Bronchial epithelial cell (primary cell): ENCODE results near the gene KCTD16. TPM values are rescaled to one million over a fixed set of nuclear protein-coding genes. Genes with fewer than 3 reads are reported as not detected.

ENCODE experiments used
- DNase-seq: peaks from one replicate; pipeline ENCODE4 v3.0.0-alpha.2; 2010; ENCODE audit warnings: low read depth
- FAIRE-seq: peaks from 2 replicates; lab custom pipeline; 2011; peaks lifted over from hg19 to GRCh38; lab: Jason Lieb, UNC
- H3K27me3 ChIP-seq: 2 replicates; pipeline ENCODE4 v1.5.1; 2011; ENCODE audit warnings: low read length; ENCODE audit not compliant: control insufficient read depth, insufficient read depth
- H3K36me3 ChIP-seq: 2 replicates; pipeline ENCODE4 v1.5.1; 2011; ENCODE audit warnings: low read length; ENCODE audit not compliant: control insufficient read depth, insufficient read depth
- H3K4me3 ChIP-seq: 2 replicates; pipeline ENCODE4 v1.5.1; 2011; ENCODE audit warnings: mild to moderate bottlenecking, low read depth, low read length, control low read depth
- total RNA-seq: library from RNA; depleted of rRNA; stranded (reverse); fragments of >200 nt; gene quantifications from 2 replicates; pipeline ENCODE4 v1.2.1, GENCODE V29; 2014
- TF ChIP-seq, protein P1 (sequence below): IDR thresholded peaks from 2 replicates; pipeline ENCODE4 v1.5.1; 2011; ENCODE audit warnings: mild to moderate bottlenecking, moderate library complexity, low read length, control low read depth, inconsistent platforms; ENCODE audit not compliant: insufficient read depth, severe bottlenecking

The KCTD16 gene
- total RNA-seq, 1 donor from 2014 or later = under 0.01 TPM

DNA sequence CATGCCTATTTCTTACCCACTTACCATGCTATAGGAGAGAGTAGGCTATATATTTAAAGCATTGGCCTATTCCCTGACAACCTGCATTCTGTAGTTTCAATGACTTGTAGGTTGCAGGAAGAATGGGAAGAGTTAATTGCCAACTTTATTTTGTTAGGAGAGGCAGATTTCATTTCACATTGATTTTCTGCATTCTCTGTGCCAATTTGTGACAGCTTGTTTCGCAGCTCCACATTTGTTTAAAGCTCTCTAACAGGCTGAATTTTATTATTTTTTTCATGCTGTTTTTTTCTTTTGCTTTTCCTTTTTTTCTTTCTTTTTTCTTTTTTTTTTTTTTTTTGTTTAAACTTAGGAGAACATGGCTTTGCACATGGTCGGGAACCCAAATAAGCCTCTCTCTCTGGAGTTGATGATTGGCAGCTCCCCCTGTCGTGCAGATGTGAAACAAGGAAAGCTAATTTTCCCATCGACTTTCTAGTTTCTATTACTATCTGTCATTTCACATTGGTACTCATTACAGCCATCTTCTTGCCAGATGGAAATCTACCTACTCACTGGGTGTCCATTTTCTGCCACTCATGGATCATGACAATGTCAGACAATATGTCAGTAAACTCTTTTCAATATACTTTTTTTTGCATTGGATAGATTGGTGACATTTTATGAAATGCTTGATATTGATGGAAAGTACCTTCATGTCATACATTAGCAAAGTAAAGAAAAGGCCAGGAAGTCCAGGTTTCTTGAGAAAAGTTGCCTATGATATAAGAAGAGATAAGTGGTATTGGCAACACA lies 223.2 kb downstream of the KCTD16 start:
- TF ChIP-seq, protein P1, sequence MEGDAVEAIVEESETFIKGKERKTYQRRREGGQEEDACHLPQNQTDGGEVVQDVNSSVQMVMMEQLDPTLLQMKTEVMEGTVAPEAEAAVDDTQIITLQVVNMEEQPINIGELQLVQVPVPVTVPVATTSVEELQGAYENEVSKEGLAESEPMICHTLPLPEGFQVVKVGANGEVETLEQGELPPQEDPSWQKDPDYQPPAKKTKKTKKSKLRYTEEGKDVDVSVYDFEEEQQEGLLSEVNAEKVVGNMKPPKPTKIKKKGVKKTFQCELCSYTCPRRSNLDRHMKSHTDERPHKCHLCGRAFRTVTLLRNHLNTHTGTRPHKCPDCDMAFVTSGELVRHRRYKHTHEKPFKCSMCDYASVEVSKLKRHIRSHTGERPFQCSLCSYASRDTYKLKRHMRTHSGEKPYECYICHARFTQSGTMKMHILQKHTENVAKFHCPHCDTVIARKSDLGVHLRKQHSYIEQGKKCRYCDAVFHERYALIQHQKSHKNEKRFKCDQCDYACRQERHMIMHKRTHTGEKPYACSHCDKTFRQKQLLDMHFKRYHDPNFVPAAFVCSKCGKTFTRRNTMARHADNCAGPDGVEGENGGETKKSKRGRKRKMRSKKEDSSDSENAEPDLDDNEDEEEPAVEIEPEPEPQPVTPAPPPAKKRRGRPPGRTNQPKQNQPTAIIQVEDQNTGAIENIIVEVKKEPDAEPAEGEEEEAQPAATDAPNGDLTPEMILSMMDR = no peak
- DNase-seq = no peak
- no peak overlapping the region for H3K4me3 ChIP-seq
- FAIRE-seq = no peak
- H3K27me3 ChIP-seq = no peaks in the 10 kb centered on the region
- H3K36me3 ChIP-seq = no peaks in the 10 kb centered on the region

DNA sequence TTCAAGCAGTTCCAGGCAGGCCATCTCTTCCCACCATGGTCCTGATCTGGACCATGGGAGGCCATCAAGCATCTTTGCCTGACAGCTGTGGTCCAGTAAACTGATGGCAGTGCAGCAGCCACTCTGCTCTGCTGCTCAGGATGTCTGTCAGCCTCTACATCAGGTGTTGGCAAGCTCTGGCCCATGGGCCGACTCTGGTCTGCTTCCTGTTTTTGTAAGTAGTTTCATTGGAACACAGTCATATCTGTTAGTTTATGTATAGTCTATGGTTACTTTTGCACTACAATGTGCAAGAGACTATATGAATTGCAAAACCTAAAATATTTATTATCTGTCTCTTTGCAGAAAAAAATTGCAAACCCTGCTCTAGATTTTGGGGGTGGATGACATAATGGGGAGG lies 225.0 kb downstream of the KCTD16 start:
- no peak overlapping the region for H3K4me3 ChIP-seq
- TF ChIP-seq, protein P1 = no peak
- no peaks in the 10 kb centered on the region for H3K36me3 ChIP-seq
- no peaks in the 10 kb centered on the region for H3K27me3 ChIP-seq
- FAIRE-seq (no peak), DNase-seq (no peak)

DNA sequence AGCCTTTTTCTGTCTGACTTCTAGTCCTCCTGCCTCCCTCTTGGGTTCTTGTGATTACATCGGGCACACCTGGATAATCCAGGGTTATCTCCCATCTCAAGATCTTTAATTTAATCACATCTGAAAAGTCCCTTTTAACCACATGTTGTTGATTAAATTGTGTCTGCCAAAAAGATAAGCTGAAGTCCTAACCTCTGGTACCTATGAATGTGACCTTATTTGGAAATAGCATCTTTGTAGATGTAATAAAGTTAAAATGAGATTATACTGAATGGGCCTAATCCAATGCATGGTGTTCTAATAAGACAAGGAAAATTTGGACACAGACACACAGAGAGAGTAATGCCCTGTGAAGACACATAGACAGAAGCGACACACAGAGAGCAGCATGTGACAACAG lies 232.4 kb downstream of the KCTD16 start:
- no peak for DNase-seq
- Histone ChIP-seq H3K27me3 (no peaks in the 10 kb centered on the region), H3K36me3 (no peaks in the 10 kb centered on the region), H3K4me3 (no peak overlapping the region)
- no peak for FAIRE-seq
- TF ChIP-seq, protein P1 = no peak

DNA sequence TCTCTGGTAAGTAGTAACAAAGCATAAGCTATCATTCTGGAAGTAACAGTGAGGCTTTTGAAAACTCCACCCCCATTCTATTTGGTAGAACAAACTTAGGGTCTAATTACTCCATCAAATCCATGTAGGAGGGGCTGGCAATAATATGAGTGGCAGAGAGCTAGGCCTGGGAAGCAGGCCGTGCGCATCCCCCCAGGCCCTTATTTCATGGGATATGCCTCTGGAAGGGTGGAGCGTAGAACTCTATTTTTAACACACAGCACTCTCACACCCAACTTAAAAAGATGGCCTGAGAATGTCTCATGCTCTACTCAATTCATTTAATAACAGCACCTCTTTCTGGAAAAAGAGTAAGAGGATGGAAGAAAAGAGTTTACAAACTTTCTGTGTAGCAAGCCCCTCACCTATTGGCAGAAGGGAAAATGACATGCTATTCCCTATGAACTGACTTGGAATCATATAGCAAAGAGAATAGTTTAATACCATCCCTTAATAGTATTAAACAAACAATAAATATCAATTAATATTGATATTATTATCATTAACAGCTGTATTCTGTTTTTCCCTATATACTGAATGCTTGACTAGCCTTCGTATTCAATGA lies 233.2 kb downstream of the KCTD16 start:
- no peak for FAIRE-seq
- Histone ChIP-seq H3K4me3 (no peak overlapping the region), H3K36me3 (no peaks in the 10 kb centered on the region), H3K27me3 (no peaks in the 10 kb centered on the region)
- TF ChIP-seq, protein P1 = no peak
- DNase-seq = no peak

DNA sequence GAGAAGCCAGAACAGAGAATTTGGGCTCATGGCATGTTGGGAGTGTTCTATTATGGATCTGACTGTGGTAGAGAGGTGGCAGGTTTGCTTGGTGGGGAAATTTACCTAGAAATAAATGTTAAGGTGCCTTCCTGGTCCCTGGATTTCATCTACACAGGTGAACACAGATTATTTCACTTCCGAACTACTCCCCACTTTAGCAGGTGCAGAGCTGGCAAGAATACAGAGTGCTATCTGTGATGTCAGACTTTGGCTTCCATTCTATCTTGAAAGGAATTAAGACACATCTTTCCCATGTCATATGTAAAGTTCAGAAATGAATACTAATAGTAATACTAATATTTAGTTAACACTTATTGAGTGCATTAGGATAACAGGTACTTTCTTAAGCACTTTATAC lies 234.0 kb downstream of the KCTD16 start:
- Histone ChIP-seq H3K27me3 (no peaks in the 10 kb centered on the region), H3K36me3 (no peaks in the 10 kb centered on the region), H3K4me3 (no peak overlapping the region)
- FAIRE-seq (no peak), DNase-seq (no peak)
- TF ChIP-seq, protein P1 = no peak

DNA sequence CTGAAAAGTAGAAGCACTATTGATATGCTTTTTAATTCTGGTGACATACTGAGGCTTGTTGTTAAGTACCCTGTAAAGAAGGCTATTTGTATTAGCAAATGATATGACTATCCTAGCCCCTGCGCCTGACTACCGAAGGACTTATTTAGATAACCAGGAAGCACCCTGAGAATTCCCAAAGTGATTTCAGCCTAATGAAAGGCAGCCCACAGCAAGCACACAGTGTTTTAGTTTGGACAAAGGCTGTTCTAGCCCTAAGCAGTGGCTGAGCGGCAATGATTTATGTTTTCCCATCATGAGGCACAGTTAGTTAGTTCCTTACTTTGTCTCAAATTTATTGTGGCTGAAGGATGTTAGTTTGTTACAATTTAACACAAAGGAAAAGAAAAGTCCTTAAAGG lies 235.3 kb downstream of the KCTD16 start:
- Histone ChIP-seq H3K27me3 (no peaks in the 10 kb centered on the region), H3K36me3 (no peaks in the 10 kb centered on the region), H3K4me3 (no peak overlapping the region)
- TF ChIP-seq, protein P1 = no peak
- FAIRE-seq (no peak), DNase-seq (no peak)
